WERI-Rb-1 (cell line): ENCODE data around the gene SLC11A2.

ENCODE experiments used
- DNase-seq: peaks from one replicate; pipeline ENCODE4 v3.0.0-alpha.2; 2020
- H3K27ac ChIP-seq: fragments of 250-450 bp; sonication (Bioruptor Pico); 2 replicates; pipeline ENCODE4 v1.5.1; 2020; ENCODE audit warnings: mild to moderate bottlenecking, moderate library complexity
- H3K27me3 ChIP-seq: fragments of 250-450 bp; sonication (Bioruptor Pico); 2 replicates; pipeline ENCODE4 v1.5.1; 2021; ENCODE audit warnings: mild to moderate bottlenecking, low read depth, moderate library complexity; ENCODE audit not compliant: insufficient read depth, severe bottlenecking
- H3K36me3 ChIP-seq: fragments of 250-450 bp; sonication (Bioruptor Pico); 2 replicates; pipeline ENCODE4 v1.5.1; 2020; ENCODE audit warnings: mild to moderate bottlenecking, moderate library complexity
- H3K4me3 ChIP-seq: 2 replicates; pipeline ENCODE4 v1.5.1; 2011; ENCODE audit warnings: low read depth, mild to moderate bottlenecking, control low read depth, low read length
- H3K9me3 ChIP-seq: fragments of 250-450 bp; sonication (Bioruptor Pico); 2 replicates; pipeline ENCODE4 v1.5.1; 2021; ENCODE audit warnings: mild to moderate bottlenecking, moderate library complexity; ENCODE audit not compliant: severe bottlenecking
- TF ChIP-seq, protein P1 (sequence below): IDR thresholded peaks from 2 replicates; pipeline ENCODE4 v1.5.1; 2011; ENCODE audit warnings: low read depth, mild to moderate bottlenecking, control low read depth, inconsistent platforms, low read length

The SLC11A2 gene

DNA sequence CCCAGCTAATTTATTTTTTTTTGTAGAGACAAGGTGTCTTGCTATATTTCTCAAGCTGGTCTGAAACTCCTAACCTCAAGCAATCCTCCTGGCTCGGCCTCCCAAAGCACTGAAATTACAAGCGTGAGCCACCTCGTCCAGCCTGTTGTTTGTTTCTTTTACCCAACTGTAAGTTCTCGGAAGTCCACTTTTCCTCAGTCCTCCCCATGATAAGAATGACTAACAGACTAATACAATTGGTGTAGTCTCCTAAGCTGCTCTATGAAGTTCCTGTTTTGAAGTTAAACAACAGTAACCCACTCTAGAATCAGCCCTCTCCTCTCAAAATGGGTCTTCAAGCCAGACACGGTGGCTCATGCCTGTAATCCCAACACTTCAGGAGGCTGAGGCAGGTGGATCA lies 37.3 kb downstream of the SLC11A2 start:
- TF ChIP-seq, protein P1, sequence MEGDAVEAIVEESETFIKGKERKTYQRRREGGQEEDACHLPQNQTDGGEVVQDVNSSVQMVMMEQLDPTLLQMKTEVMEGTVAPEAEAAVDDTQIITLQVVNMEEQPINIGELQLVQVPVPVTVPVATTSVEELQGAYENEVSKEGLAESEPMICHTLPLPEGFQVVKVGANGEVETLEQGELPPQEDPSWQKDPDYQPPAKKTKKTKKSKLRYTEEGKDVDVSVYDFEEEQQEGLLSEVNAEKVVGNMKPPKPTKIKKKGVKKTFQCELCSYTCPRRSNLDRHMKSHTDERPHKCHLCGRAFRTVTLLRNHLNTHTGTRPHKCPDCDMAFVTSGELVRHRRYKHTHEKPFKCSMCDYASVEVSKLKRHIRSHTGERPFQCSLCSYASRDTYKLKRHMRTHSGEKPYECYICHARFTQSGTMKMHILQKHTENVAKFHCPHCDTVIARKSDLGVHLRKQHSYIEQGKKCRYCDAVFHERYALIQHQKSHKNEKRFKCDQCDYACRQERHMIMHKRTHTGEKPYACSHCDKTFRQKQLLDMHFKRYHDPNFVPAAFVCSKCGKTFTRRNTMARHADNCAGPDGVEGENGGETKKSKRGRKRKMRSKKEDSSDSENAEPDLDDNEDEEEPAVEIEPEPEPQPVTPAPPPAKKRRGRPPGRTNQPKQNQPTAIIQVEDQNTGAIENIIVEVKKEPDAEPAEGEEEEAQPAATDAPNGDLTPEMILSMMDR, result no peak
- H3K9me3 ChIP-seq, result no peaks in the 10 kb centered on the region
- peaks cover 56% of the 10 kb centered on the region for H3K36me3 ChIP-seq
- H3K27ac ChIP-seq, result no peak overlapping the region
- H3K4me3 ChIP-seq, result no peak overlapping the region
- DNase-seq, result no peak
- no peaks in the 10 kb centered on the region for H3K27me3 ChIP-seq

DNA sequence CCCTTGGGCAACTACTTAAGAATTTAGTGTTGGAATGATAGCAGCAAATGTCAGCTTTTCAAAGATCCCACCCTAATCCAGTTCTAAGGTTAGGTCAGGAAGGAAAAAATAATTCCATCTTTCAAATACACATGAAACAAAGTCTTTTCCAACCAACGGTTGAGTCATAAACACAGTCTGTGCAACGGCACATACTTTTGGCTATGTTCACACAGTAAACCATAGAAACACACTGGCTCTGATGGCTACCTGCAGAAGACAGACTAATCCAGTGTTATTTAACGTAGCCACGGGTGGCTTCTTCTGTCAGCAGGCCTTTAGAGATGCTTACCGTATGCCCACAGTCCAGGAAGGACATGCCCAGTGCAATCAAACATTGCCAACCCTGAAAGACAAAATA lies 38.1 kb downstream of the SLC11A2 start:
- no peak overlapping the region for H3K4me3 ChIP-seq
- H3K27me3 ChIP-seq, result no peaks in the 10 kb centered on the region
- H3K27ac ChIP-seq, result 0 out of 2 replicates have a peak overlapping the region, but pooled peaks have one; percentile 12
- peaks cover 50% of the 10 kb centered on the region for H3K36me3 ChIP-seq
- TF ChIP-seq, protein P1, result no peak
- H3K9me3 ChIP-seq, result no peaks in the 10 kb centered on the region
- DNase-seq, result no peak

DNA sequence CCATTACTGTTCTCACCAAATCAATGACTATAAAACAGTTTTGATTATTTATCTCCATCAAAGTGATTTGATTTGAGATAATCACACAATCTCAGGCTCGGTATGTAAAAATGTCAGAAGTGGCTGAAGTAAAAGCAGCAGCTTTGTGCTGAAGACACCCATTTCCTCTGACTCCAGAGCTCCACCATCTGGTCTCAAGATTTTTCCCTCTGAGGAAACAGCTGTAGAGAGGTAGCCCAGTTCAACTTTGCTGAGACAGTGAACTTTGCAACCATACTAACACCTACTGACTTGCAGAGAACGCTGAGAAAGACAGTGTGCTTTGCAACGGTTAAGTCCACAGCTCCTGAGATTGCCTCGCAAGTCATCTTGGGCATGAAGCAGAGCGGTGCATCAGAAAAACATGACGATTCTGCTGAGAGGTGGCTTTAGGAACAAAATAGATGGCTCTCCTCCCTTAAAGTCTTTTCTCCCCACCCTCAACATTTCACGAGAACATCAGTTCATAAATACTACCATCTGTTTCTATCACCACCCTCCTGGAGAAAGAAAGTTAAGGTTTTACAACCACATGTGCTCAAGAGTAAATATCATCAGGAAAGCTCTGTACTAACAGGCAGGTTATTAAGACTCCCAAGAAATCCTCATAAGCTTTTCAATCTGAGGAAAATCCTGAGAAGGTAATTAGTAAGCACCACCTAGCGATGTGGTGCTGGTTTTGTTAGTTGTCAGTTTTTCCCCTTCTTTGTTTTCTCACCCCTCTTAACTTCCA lies 39.0 kb downstream of the SLC11A2 start:
- H3K4me3 ChIP-seq, result no peak overlapping the region

DNA sequence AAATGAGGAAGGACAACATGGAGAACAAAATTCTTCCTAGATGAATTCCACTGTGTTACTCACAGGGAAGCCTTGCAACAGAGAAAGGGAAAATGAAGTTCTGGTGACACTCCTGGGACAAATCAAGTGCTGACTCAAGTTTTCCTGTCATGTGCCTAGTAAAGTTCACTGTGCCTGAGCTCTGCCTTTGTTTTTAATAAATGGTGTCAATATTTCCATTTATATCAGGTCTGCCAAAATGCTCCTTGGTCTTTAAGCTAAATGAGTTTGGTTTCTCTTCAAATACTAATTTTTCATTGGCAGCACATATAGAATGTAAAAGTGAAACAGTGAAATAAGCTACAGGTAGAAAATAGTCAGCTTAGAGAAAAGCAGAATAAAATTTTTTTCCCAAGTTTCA lies 40.9 kb downstream of the SLC11A2 start:
- DNase-seq, result no peak
- H3K36me3 ChIP-seq, result peaks cover 30% of the 10 kb centered on the region
- no peaks in the 10 kb centered on the region for H3K27me3 ChIP-seq
- TF ChIP-seq, protein P1, result no peak
- no peaks in the 10 kb centered on the region for H3K9me3 ChIP-seq
- H3K27ac ChIP-seq, result no peak overlapping the region
- H3K4me3 ChIP-seq, result no peak overlapping the region

More for the DNA sequence above, 39.0 kb downstream of the SLC11A2 start:
- TF ChIP-seq, protein P1, result peak; percentile 73
- peak; percentile 47 for DNase-seq
- Histone ChIP-seq H3K27ac (peak overlapping the region; percentile 12; the same call in 1 of the 2 replicates), H3K27me3 (no peaks in the 10 kb centered on the region), H3K36me3 (peaks cover 47% of the 10 kb centered on the region), H3K9me3 (no peaks in the 10 kb centered on the region)

DNA sequence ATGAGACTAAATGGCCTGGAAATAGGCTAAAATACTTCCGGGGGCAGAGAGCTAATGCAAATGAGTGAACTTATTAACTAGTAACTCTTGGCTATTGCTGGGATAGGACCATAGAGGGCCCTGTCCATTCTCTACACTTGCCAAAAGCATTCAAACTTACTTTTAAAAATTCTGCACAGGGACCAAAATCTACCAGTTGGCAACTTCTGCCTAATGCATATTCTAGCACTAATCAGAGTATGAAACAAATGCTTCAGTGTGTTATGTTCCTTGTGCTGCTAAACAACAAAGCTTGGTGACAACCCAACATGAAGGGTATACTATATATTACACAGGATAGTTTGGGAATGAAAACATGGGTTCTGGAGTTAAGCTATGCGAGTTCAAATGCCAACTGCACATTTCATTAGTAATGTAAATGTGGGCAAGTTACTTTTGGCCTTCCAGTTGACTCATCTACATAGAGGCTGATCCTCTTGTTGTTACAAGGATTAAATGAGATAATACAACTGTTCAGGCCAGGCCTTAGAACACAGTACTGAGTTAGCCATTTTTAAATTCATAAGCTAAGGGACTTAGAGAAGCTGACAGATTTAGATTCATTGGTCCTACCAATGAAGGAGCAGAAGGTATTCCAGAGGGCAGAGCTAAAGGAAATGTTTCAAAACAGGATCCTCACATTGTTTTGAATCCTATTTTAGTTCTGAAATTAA lies 41.4 kb downstream of the SLC11A2 start:
- no peak overlapping the region for H3K27ac ChIP-seq
- TF ChIP-seq, protein P1, result no peak
- no peak for DNase-seq
- peaks cover 26% of the 10 kb centered on the region for H3K36me3 ChIP-seq
- no peak overlapping the region for H3K4me3 ChIP-seq
- H3K27me3 ChIP-seq, result no peaks in the 10 kb centered on the region
- no peaks in the 10 kb centered on the region for H3K9me3 ChIP-seq
